Stimulated activated CD4-positive, alpha-beta T cell treated with anti-CD3 and anti-CD28 coated beads, Interleukin-2, amount 100 ng/mL, for 48 hours (primary cell): ENCODE data around the gene TINCR.
"Not testable (repeated sequence)": the region's sequence is repeated elsewhere in the genome, so short reads cannot be mapped to it uniquely, and the experiment has no call there.

Source experiments
- DNase-seq, 2 donors: peaks; one replicate each; pipeline ENCODE4 v3.0.0-alpha.2; 2020

Gene TINCR

GRCh38 chr19:5567360-5567969 is at the start of gene TINCR:
Gene TINCR (minus strand): TSS chr19:5567953.
- DNase-seq, result no peak

DNA sequence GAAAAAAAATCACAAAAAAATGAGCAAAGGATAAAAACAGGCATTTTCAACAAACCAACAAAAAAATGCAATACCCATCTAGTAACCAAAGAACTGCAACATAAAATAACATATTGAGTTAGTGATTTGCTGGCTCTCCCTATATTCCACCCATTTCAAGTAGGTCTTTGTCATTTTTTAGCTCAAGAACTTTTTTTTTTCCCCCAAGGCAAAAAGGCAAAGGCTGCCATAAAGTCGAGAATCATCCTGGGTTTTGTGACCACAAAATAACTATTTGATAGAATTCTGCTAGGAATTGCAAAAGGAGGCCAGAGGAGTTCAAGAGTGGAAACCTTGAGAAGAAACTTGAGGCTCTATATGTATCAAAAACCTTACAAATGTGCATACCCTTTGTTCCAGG is 49.3 kb upstream of the TINCR start:
- no peak for DNase-seq

- no peak for DNase-seq
Measured at GRCh38 chr19:5615756-5616327, 48.1 kb upstream of the TINCR start.

GRCh38 chr19:5612891-5613865 is 45.4 kb upstream of the TINCR start:
- DNase-seq, result no peak

- no peak for DNase-seq
Measured at GRCh38 chr19:5609881-5610448, 42.2 kb upstream of the TINCR start.

DNA sequence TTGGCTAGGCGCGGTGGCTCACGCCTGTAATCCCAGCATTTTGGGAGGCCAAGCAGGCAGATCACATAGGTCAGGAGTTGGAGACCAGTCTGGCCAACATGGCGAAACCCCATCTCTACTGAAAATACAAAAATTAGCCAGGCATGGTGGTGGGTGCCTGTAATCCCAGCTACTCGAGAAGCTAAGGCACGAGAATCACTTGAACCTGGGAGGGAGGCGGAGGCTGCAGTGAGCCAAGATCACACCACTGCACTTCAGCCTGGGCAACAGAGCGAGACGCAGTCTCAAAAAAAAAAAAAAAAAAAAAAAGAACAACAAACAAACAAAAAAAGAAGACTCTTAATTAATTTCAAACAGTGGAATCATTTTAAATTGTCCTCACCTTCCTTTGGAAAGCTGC is 41.0 kb upstream of the TINCR start:
- not testable (repeated sequence) for DNase-seq

- no peak for DNase-seq
Measured at GRCh38 chr19:5608291-5608690, 40.5 kb upstream of the TINCR start.

GRCh38 chr19:5607318-5608275 is 39.8 kb upstream of the TINCR start:
- no peak for DNase-seq

DNA sequence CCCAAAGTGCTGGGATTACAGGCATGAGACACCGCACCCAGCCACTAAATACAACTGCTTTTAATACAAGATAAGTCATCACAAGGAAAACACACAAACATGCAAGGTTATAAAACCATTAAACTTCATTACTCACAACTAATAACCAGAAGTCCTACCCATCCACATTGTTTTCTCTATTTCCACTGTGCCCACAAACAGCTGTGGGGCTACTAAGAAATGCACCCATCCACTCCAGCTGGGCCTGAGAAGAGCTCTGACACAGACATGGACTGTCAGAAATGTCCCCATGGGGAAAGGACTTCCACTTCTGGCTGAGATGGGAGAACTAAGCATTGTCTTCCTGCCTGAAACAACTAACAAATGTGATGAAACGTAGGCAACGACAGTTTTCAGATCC is 37.6 kb upstream of the TINCR start:
- DNase-seq, result no peak

- no peak for DNase-seq
Measured at GRCh38 chr19:5603626-5604025, 35.9 kb upstream of the TINCR start.

DNA sequence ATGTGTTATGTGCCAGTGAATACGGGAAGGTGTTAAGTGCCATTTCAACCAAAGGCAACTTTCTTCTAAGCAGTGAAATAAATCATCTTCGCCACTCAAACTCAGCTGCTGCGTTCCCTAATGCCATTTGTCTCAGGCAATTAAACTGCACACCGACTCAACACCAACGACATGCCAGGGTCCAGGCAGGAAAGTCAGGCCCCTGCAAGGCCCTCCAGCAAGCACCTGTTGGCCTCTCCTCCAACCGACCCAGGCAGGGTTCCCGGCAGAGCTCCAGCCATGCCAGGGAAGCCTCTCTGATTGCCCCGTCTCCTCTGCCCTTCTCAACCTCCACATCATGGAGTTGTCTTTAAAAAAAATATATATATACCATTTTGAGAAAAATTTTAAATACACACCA is 33.0 kb upstream of the TINCR start:
- no peak for DNase-seq

GRCh38 chr19:5595745-5596144 is 28.0 kb upstream of the TINCR start:
- DNase-seq, result no peak

GRCh38 chr19:5595129-5595528 is 27.4 kb upstream of the TINCR start:
- DNase-seq, result no peak

DNA sequence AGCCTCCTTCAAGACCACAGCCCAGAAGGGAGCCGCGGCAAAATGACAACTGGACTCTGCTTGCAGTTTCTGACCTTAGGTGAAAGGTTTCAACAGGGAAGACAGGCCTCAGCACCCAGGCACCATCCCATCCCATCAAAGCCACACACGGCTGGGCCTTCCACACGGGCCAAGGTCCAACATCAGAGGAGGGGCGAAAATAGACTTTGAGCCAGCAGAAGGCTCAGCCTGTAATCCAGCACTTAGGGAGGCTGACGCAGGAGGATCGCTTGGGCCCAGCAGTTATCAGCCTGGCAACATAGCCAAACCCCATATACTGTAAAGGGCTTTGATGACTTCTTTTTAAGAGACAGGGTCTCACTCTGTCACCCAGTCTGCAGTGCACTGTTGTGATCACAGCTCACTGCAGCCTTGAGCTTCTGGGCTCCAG is 26.8 kb upstream of the TINCR start:
- no peak for DNase-seq

DNA sequence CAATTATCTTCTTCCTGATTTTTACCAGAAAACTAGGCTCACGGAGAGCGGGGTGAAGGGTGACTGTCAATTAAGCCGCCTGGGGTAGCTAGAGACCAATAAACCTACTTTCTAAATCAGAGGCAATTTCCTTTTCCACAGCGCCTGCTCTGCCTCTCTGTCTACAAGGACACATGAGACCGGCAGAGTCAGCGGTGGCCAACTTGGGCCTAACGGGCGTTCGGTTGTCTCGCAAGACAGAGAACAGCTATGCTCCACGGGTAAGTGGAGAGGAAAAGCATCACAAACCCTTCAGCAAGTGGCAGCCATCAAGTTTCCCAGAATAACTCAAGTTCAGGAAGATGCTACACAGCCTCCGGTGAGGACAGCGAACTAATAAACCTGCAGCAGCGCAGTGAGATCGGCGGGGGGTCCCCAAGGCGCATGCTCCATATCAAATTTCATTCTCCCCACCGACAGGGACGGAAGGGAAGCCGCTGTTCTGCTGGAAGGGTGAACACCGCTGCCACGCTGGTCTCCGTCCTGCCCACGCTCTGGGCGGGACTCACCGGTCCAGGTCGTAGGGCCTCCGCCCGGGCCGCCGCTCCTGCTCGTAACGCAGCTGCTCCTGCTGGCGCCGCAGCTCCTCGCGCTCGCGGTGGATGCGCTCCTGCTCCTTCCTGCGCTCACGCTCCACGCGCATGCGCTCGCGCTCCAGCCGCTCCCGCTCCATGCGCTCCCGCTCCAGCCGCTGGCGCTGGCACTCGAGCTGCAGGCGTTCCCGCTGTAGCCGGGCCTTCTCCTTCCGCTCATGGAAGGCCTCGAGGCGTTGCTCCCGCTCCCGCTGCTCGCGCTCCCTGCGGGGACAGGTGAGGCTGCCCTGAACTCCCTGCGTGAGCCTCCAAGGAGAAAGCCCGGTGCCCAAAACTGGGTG is 25.8 kb upstream of the TINCR start:
- DNase-seq, result no peak

GRCh38 chr19:5592531-5593342 is 25.0 kb upstream of the TINCR start:
- no peak for DNase-seq

GRCh38 chr19:5591476-5591875 is 23.7 kb upstream of the TINCR start:
- no peak for DNase-seq

- no peak for DNase-seq
Measured at GRCh38 chr19:5590865-5591154, 23.1 kb upstream of the TINCR start.

DNA sequence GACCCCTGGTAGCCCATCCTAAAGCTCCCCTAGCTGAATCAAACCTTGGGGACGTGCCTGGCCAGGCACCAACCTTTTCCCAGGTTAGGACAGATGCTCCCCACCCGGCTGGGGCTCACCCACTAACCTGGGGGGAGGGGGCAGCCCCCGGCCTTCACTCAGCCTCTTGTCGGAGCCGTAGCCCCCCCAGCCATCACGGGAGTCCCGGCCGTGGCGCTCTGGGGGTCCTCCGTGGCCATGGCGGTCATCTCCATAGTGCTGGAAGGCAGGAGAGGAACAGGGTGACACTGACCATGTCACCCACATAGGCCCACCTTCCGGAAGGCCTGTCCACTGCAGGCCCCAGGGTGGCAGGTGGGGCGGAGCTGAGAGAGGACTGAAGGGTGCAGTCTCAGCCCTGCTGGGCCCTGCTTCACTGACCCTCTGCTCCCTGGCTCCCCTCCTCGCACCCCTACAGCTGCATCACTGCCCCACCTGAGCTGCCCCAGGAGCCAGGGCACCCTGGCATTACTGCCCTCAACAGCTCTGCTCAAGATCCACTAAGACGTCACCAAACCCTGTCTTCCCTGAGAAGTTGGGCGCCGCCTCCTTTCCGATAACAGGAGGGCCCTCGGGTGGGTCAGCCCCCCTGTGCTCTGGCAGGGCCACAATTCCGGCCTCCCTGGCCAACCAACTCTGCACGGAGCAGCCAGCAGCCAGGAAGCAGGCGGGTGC is 22.6 kb upstream of the TINCR start:
- DNase-seq, result no peak
